A673 (cell line): ENCODE data around the gene KCNK2.

Experiments
- CTCF ChIP-seq: fragments of 300-800, 200-600 bp; sonication (generic); conservative IDR thresholded peaks from 2 replicates; pipeline ENCODE4 v1.5.1; 2017; ENCODE audit warnings: low read depth, mild to moderate bottlenecking, antibody characterized with exemption, low read length, moderate library complexity, mixed read lengths
- EZH2 ChIP-seq: fragments of 200-600 bp; sonication (generic); IDR thresholded peaks from 2 replicates; pipeline ENCODE4 v1.6.1; 2017; ENCODE audit warnings: borderline replicate concordance, low read depth, mild to moderate bottlenecking, mixed read lengths, antibody characterized with exemption, low read length; ENCODE audit not compliant: poor library complexity, severe bottlenecking

- no peak for TF ChIP-seq CTCF
- no peak for TF ChIP-seq EZH2
Observed at GRCh38 chr1:215276582-215276981, 194.0 kb downstream of the KCNK2 start.
